IgD-negative memory B cell (primary cell): ENCODE results near the gene MVD. TPM values are rescaled to one million over a fixed set of nuclear protein-coding genes. Genes with fewer than 3 reads are reported as not detected.

Experiments
- H3K27ac Mint-ChIP-seq, 3 donors: one replicate each; pipeline ENCODE4 v1.8.0; 2020 to 2022; ENCODE audit warnings: mild to moderate bottlenecking in 3 of 3, mixed read lengths in 3 of 3, moderate library complexity in 1 of 3
- H3K27me3 Mint-ChIP-seq: one replicate; pipeline ENCODE4 v1.8.0; 2021; ENCODE audit warnings: mixed read lengths
- H3K36me3 Mint-ChIP-seq: one replicate; pipeline ENCODE4 v1.8.0; 2020; ENCODE audit warnings: mild to moderate bottlenecking, mixed read lengths
- H3K4me1 Mint-ChIP-seq, 3 donors: one replicate each; pipeline ENCODE4 v1.8.0; 2020 to 2022; ENCODE audit warnings: mixed read lengths in 3 of 3, mild to moderate bottlenecking in 1 of 3
- H3K4me3 Mint-ChIP-seq, 4 donors: one replicate each; pipeline ENCODE4 v1.8.0; 2020 to 2022; ENCODE audit warnings: mild to moderate bottlenecking in 4 of 4, mixed read lengths in 4 of 4, moderate library complexity in 3 of 4
- H3K9me3 Mint-ChIP-seq, 3 donors: one replicate each; pipeline ENCODE4 v1.8.0; 2020 to 2021; ENCODE audit warnings: mixed read lengths in 3 of 3, mild to moderate bottlenecking in 1 of 3
- polyA plus RNA-seq: library from polyadenylated mRNA; unstranded; fragments of 300-500 nt; fragmentation: Illumina TruSeq; gene quantifications from one replicate; pipeline ENCODE4 v1.2.3, GENCODE V29; 2021

The MVD gene
- polyA plus RNA-seq, 1 donor from 2014 or later, result 26.0 TPM

- Mint-ChIP-seq H3K27me3 (no peaks in the 10 kb centered on the region), H3K4me1 (peaks cover 43 to 46% (median 46%) of the 10 kb centered on the region in 3 donors), H3K4me3 (peak overlapping the region; percentile 87 to 95 (median 92)), H3K27ac (peak overlapping the region; percentile 89 to 96 (median 95)), H3K36me3 (no peaks in the 10 kb centered on the region), H3K9me3 (no peaks in the 10 kb centered on the region)
Measured at GRCh38 chr16:88700636-88701482, 38.0 kb upstream of the MVD start.

DNA sequence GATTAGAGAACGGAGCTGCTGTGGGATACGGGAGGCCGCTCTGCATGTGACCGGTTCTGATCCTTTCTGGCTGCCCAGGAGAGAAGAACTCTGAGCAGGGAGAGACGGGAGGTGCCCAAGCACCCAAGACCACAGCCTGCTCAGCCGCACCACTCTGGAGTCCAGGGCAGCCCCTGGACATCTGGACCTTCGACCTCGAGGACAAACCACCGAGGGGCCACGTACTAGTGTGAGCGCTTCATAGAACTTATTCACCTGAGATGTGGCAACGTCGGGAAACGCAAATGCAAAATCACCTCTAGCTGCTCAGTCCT, 37.4 kb upstream of the MVD start:
- peaks cover 41 to 43% (median 43%) of the 10 kb centered on the region in 3 donors for H3K4me1 Mint-ChIP-seq

DNA sequence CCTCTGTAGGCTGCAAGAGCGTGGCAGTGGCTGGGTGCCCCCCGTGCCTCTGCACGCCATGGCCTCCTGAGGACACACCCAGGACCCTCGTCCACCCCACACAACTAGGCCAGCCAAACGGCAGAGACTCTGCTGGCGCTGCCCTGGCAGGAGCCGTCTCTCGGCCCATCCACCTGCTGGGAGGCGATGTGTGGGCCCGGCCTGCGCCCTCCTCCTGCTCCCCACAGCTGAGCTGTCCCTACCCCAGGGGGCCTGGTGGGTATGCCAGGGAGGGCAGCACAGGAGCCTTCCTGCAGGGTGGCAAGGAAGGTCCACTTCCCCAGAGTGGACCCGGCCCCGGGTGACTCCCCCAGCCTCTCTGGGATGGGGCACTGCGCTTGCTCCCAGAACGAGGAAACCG, 36.3 kb upstream of the MVD start:
- H3K36me3 Mint-ChIP-seq, result no peaks in the 10 kb centered on the region
- H3K9me3 Mint-ChIP-seq, result no peaks in the 10 kb centered on the region
- peak overlapping the region in 1 of 3 donors; percentile 96 for H3K27ac Mint-ChIP-seq
- peak overlapping the region in 1 of 4 donors; percentile 91 for H3K4me3 Mint-ChIP-seq
- peaks cover 33 to 36% (median 35%) of the 10 kb centered on the region in 3 donors for H3K4me1 Mint-ChIP-seq
- no peaks in the 10 kb centered on the region for H3K27me3 Mint-ChIP-seq

More for the DNA sequence above, 37.4 kb upstream of the MVD start:
- Mint-ChIP-seq H3K9me3 (no peaks in the 10 kb centered on the region), H3K27me3 (no peaks in the 10 kb centered on the region), H3K36me3 (no peaks in the 10 kb centered on the region), H3K27ac (peak overlapping the region; percentile 89 to 96 (median 95)), H3K4me3 (peak overlapping the region; percentile 70 to 95 (median 89))

DNA sequence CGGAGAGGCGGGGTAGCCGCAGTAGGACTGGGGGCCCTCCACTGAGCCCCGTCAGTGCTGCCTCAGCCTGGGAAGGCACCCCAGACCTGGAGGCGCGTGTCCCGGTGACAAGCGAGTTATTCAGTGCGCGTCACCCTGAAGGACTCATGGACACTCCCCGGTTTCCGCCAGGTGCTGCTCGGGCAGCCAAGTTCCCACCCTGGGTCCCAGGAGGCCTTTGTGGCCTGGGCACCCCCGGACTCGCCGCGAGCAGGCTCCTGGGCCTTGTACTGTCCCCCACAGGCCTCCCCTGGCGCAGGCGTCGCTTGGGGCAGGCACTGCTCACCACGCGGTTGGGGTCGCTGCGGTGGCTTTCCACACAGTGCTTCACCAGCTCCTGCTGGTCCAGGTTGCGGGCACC, 35.8 kb upstream of the MVD start:
- Mint-ChIP-seq H3K27ac (peak overlapping the region; percentile 80 to 96 (median 85)), H3K27me3 (no peaks in the 10 kb centered on the region), H3K9me3 (no peaks in the 10 kb centered on the region), H3K4me1 (peaks cover 29 to 31% (median 30%) of the 10 kb centered on the region in 3 donors), H3K36me3 (no peaks in the 10 kb centered on the region), H3K4me3 (peak overlapping the region in 3 of 4 donors; percentile 66 to 85 (median 75))

DNA sequence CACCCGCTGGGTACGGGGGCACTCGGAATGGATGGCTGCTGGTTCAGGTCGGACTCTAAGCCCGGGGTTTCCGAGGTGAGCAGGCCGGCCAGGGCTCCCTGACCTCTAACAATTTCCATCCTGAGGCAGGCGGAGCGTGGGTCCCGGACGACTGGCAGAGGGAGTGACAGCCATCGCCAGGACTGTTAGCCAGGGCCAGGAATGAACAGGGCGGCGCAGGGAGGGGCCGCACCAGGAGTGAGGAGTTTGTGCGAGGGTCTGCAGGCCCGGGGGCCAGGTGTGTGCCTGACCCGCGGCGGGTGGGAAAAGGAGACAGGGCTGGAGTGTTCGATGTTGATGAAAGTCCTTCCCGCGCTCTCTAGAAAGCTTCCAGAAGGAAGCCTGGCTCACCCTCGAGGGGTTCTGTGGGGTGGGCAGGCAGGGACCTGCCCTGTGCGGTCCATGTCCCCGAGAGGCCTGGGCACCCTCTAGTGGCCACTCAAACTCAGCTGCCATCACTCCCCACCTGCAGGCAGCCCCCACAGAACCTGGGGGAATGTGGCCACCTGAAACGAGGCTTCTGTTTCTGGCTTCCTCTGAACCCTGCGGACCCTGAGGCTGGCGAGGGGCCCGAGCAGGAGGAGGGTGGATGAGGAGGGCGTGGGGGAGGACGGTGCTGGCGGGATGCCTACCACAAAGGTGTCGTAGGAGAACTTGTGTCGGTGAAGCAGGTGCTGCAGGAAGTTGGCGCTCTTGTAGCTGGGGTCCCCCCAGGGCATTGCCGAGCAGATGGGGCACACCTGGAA, 35.1 kb upstream of the MVD start:
- Mint-ChIP-seq H3K27ac (peak overlapping the region; percentile 80 to 96 (median 85)), H3K4me3 (peak overlapping the region in 3 of 4 donors; percentile 66 to 85 (median 75)), H3K4me1 (peaks cover 26 to 28% (median 26%) of the 10 kb centered on the region in 3 donors), H3K27me3 (no peaks in the 10 kb centered on the region), H3K9me3 (no peaks in the 10 kb centered on the region), H3K36me3 (no peaks in the 10 kb centered on the region)

GRCh38 chr16:88697116-88697830, 34.4 kb upstream of the MVD start:
- peak overlapping the region in 2 of 3 donors; percentile 83 to 96 for H3K27ac Mint-ChIP-seq
- H3K4me1 Mint-ChIP-seq, result peaks cover 20 to 25% (median 23%) of the 10 kb centered on the region in 3 donors
- no peaks in the 10 kb centered on the region for H3K36me3 Mint-ChIP-seq
- peak overlapping the region in 1 of 4 donors; percentile 1 for H3K4me3 Mint-ChIP-seq
- no peaks in the 10 kb centered on the region for H3K27me3 Mint-ChIP-seq
- no peaks in the 10 kb centered on the region for H3K9me3 Mint-ChIP-seq

DNA sequence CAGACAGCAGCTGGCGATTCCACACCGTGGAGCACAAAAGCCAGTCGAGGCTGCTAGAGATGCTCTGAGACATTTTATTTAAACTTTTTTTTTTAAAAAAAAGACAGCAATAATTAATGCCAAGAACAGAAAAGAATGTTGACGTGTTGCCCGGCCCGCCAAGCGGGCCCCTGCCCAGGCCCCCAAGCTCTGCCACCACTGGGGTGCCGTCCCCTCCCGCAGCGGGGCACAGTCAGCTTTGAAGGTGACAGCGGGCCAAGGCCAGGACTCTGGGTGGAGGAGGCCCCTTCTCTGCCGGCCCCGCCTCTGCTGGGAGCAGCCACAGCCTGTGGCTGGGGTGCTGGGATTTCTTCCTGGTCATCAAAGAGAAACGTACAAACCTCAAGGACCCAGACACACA, 33.5 kb upstream of the MVD start:
- Mint-ChIP-seq H3K4me3 (no peak overlapping the region), H3K4me1 (peaks cover 24 to 28% (median 26%) of the 10 kb centered on the region in 3 donors), H3K36me3 (no peaks in the 10 kb centered on the region), H3K9me3 (no peaks in the 10 kb centered on the region), H3K27me3 (no peaks in the 10 kb centered on the region), H3K27ac (no peak overlapping the region)

DNA sequence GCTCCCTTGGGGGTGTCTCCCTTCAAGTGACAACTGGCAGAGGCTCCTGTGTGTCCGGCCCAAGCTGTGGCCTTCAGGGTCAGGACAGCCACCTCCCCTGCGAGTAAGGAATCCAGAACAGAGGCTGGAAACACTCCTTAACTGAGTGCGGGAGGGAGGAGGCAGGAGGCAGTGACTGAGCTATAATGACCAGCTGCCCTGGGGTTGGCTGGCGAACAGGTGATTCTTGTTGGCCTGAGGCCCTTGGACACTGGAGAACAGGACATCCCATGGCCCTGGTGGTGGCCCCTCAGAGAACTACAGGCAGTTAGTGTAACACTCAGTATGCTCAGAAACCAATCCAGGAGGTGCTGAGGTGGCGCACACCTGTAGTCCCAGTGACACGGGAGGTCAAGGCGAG, 32.9 kb upstream of the MVD start:
- Mint-ChIP-seq H3K4me3 (no peak overlapping the region), H3K4me1 (peaks cover 24 to 28% (median 25%) of the 10 kb centered on the region in 3 donors), H3K36me3 (no peaks in the 10 kb centered on the region), H3K27me3 (no peaks in the 10 kb centered on the region), H3K27ac (no peak overlapping the region), H3K9me3 (no peaks in the 10 kb centered on the region)

GRCh38 chr16:88695218-88695617, 32.3 kb upstream of the MVD start:
- Mint-ChIP-seq H3K27me3 (no peaks in the 10 kb centered on the region), H3K4me3 (no peak overlapping the region), H3K4me1 (peaks cover 22 to 26% (median 26%) of the 10 kb centered on the region in 3 donors), H3K36me3 (no peaks in the 10 kb centered on the region), H3K27ac (peak overlapping the region in 1 of 3 donors; percentile 23), H3K9me3 (no peaks in the 10 kb centered on the region)

DNA sequence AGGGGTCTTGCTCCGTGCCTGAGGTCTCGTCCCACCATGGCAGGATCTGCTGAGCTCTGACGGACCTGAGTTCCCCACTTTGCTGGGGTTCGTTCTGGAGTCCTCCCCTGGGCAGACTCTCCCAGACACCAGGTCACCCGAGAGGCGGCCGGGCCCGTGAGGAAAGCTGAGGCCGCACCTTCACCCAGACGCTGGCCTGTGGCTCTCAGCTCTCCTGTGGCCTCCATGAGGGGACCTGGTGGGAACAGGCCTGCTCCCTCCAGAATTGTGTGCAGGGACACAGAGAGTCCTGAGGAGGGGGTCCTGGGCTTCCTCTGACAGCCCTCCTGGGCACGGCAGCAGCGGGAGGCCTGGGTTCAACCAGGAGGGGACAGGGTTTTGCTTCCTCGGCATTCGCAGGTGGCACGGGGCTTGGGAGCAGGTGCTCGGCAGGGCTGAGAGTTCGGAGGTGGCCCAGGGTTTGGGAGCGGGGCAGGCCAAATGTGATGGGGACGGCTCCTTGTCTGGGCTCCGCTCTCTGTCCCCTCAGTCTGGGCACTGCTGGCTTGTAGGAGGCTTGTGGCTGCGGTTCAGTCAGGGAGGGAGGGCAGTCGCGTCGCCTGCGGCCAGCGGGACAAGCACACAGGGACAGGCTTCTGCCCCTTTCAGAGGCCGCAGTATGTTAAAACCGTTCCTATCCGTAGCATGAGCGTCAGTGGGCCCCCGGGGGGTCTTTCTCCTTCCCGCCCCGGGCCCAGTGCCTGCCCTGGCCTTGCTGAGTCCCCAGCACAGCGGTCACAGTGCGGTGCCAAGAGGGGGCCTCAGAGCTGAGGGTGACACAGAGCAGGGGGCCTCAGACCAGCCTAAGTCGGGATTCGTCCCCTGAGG, 31.6 kb upstream of the MVD start:
- Mint-ChIP-seq H3K9me3 (no peaks in the 10 kb centered on the region), H3K4me3 (peak overlapping the region in 1 of 4 donors; percentile 70), H3K27me3 (no peaks in the 10 kb centered on the region), H3K27ac (no peak overlapping the region), H3K36me3 (no peaks in the 10 kb centered on the region), H3K4me1 (peaks cover 16 to 23% (median 18%) of the 10 kb centered on the region in 3 donors)

DNA sequence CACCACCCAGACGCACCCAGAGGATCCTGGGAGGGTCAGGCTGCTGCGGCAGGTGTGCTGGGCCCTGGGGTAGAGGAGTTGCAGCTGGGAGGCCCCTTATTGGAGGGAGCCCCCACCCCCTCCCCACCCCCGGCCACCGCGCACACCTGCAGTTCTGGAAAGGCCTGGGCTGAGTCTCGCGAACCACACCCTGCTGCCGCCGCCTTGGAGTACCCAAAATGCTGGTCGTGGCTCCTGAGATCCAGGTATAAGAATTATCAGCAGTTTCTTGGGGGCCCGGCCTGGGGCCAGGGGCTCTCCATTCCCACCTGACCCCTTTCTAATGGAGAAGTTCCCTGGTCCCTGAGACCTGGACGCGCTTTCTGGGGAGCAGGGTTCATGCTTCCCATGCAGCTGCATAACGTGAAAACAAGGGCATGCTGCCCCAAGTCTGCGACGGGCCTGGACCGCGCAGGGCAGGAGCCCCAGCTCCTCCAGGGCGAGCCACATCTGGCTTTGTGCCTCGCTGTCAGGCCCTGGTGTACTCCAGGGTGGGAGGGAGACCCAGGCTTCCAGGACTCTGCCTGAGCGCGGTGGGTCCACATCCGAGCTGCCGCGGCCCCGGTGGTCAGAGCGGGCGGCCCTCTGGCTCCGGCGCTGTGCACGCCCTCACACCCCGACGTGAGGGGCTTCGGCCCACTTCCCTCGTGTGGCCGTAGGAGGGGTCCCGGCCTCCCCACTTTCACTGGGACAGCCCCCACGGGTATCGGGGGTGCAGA, 30.7 kb upstream of the MVD start:
- Mint-ChIP-seq H3K4me1 (peaks cover 15 to 23% (median 18%) of the 10 kb centered on the region in 3 donors), H3K27ac (no peak overlapping the region), H3K9me3 (no peaks in the 10 kb centered on the region), H3K36me3 (no peaks in the 10 kb centered on the region), H3K27me3 (no peaks in the 10 kb centered on the region), H3K4me3 (no peak overlapping the region)

GRCh38 chr16:88692861-88693260, 30.0 kb upstream of the MVD start:
- no peaks in the 10 kb centered on the region for H3K27me3 Mint-ChIP-seq
- peak overlapping the region in 2 of 4 donors; percentile 9 to 38 for H3K4me3 Mint-ChIP-seq
- peak overlapping the region in 1 of 3 donors; percentile 48 for H3K27ac Mint-ChIP-seq
- H3K36me3 Mint-ChIP-seq, result no peaks in the 10 kb centered on the region
- peaks cover 10 to 20% (median 13%) of the 10 kb centered on the region in 3 donors for H3K4me1 Mint-ChIP-seq
- no peaks in the 10 kb centered on the region for H3K9me3 Mint-ChIP-seq

DNA sequence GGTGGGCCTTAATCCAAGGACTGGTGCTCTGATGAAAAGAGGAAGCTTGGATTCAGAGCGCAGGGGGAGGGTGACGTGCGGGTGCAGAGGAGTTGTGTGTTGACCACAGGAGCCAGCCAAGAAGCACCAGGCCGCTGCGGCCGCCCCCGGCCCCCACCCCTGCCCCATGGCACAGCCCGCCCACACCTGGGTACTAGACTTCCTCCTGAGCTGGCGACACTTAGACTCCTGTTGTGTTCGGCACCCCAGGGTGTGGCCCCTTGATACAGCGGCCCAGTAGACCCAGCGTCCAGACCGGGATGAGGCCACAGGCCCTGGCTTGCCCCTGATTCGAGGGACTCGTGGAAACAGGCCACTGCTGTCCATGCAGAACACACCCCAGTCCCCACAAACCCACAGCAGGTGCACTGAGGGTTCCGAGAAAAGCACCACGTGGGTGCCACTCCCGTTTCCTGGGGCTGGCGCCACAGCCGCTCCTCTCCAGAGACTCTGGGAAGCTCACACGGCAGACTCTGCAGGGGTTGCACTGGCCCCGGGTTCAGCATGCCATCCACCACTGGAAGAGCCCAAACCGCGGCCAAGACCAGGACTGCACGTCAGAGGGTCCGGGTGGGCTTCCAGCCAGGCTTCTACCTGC, 29.2 kb upstream of the MVD start:
- Mint-ChIP-seq H3K36me3 (no peaks in the 10 kb centered on the region), H3K9me3 (no peaks in the 10 kb centered on the region), H3K27me3 (no peaks in the 10 kb centered on the region), H3K4me1 (peaks cover 10 to 19% (median 13%) of the 10 kb centered on the region in 3 donors), H3K27ac (peak overlapping the region in 2 of 3 donors; percentile 64 to 73), H3K4me3 (peak overlapping the region in 3 of 4 donors; percentile 57 to 84 (median 63))
